Measurements from ENCODE around the gene NDUFC1. TPM values are rescaled to one million over a fixed set of nuclear protein-coding genes. Genes with fewer than 3 reads are reported as not detected.

NDUFC1 gene
- total RNA-seq, 4 donors from 2014 or later: 7.6 to 68.0 (median 35.3) TPM

DNA sequence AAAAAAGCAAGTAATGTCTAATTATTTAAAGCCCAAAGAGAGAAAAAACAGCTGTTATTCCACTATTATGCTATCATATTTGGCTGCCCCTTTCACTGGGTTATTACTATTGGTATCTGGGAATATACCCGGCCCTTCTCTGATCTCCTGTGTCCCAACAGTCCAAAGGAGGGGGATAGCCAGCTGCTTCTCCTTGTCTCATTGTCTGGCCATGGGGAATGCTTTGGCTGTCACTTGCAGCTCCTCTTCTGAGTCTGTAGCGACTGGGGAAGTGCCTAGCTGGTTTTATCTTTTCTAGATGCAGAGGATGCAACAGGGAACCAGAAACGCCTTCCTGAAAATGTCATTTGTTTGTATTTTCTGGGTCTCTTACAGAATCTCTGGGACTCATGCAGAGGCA, 56.1 kb downstream of the NDUFC1 start:
- DNase-seq: no peak
- Histone ChIP-seq H3K4me1 (peaks cover 0 to 9% (median 0%) of the 10 kb centered on the region in 4 donors), H3K9me3 (no peaks in the 10 kb centered on the region), H3K36me3 (no peaks in the 10 kb centered on the region), H3K27me3 (no peaks in the 10 kb centered on the region), H3K4me3 (no peak overlapping the region), H3K27ac (no peak overlapping the region)
- TF ChIP-seq EP300 (IDR thresholded peaks at IDR 0.05; ENCODE audit: low read depth) (no peak), POLR2AphosphoS5 (IDR thresholded peaks at IDR 0.05) (no peak), POLR2A (IDR thresholded peaks at IDR 0.05) (no peak)
- TF ChIP-seq, protein P1, sequence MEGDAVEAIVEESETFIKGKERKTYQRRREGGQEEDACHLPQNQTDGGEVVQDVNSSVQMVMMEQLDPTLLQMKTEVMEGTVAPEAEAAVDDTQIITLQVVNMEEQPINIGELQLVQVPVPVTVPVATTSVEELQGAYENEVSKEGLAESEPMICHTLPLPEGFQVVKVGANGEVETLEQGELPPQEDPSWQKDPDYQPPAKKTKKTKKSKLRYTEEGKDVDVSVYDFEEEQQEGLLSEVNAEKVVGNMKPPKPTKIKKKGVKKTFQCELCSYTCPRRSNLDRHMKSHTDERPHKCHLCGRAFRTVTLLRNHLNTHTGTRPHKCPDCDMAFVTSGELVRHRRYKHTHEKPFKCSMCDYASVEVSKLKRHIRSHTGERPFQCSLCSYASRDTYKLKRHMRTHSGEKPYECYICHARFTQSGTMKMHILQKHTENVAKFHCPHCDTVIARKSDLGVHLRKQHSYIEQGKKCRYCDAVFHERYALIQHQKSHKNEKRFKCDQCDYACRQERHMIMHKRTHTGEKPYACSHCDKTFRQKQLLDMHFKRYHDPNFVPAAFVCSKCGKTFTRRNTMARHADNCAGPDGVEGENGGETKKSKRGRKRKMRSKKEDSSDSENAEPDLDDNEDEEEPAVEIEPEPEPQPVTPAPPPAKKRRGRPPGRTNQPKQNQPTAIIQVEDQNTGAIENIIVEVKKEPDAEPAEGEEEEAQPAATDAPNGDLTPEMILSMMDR (IDR thresholded peaks at IDR 0.05): no peak
- intact Hi-C loops (cut with DNase I; ENCODE audit: low total_unique reads): no loop called here
- WGBS, 2 donors (ENCODE audit: low coverage in 1 of 2): 79 to 81% methylated on average over 3 of the region's 3 CpGs
- in situ Hi-C loops (cut with MboI; ENCODE audit: low pct_ligation_motif_present in 1 of 4, low pct_unique_long_range_greater_than_20kb in 1 of 4, low sequenced_read_pairs in 3 of 4): no loop called here

DNA sequence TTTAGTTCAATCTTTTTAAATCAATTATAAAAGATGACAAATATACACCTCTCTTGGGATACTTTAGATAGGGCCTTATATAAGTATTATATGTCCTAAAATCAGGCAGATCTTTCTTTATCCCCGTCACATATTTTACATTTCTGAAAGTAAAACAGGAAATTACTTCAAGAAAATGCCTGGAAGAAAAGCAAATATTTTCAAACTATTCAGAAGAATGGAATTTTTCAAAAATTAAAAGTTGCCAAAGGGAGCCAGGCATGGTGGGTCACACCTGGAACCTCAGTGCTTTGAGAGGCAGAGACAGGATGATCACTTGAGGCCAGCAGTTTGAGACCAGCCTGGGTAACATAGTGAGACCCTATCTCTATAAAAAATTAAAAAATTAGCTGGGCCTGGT, 56.7 kb downstream of the NDUFC1 start:
- no peaks in the 10 kb centered on the region for H3K9me3 ChIP-seq
- WGBS, 2 donors (ENCODE audit: low coverage in 1 of 2): 89 to 100% methylated on average over 1 of the region's 1 CpG

DNA sequence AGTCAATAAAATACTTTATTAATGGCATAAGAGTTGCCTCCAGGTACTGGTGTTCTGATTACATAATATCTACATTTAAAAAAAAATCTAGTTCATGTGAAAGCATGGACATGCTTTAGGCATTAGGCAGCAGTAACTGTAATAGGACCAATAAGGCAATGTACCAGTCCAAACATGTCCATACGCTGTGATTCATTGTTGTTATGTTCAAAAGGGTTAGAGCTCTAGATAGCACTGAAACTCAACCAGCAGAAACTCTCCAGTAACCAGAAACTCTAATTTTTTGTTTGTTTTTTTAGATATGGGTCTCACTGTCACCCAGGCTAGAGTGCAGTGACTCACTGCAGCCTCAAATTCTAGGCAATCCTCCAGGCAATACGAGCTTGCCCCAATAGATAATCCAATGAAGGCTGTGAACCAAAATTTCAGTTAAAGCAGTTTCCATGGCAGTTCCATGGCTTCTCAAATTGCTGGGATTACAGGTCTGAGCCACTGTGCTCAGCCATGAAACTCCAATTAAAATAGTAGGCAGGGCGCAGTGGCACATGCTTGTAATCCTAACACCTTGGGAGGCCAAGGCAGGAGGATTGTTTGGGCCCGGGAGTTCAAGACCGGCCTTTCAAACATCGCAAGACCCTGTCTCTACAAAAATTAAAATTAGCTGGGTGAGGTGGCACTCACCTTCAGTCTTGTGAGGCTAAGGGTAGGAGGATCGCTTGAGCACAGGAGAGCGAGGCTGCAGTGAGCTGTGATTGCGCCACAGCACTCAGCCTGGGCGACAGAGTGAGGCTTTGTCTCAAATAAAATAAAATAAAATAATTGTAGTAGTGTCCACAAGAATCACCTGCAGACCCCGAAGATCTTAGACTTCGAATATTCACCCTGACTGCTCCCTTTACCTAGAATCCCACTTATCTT, 58.6 kb downstream of the NDUFC1 start:
- DNase-seq: no peak
- no peaks in the 10 kb centered on the region for H3K27me3 ChIP-seq
- no peak overlapping the region for H3K4me3 ChIP-seq
- in situ Hi-C loops (cut with MboI; ENCODE audit: low pct_ligation_motif_present in 1 of 4, low pct_unique_long_range_greater_than_20kb in 1 of 4, low sequenced_read_pairs in 3 of 4) (no loop called here), intact Hi-C loops (cut with DNase I; ENCODE audit: low total_unique reads) (no loop called here)
- peaks cover 0 to 5% of the 10 kb centered on the region in 2 donors for H3K9me3 ChIP-seq
- no peak for TF ChIP-seq POLR2AphosphoS5 (IDR thresholded peaks at IDR 0.05)
- TF ChIP-seq, protein P1 (IDR thresholded peaks at IDR 0.05): no peak
- no peak for TF ChIP-seq EP300 (IDR thresholded peaks at IDR 0.05; ENCODE audit: low read depth)
- H3K36me3 ChIP-seq: no peaks in the 10 kb centered on the region
- WGBS, 2 donors (ENCODE audit: low coverage in 1 of 2): 86 to 87% methylated on average over 5 to 12 of the region's 12 CpGs
- peak overlapping the region in 2 of 4 donors; percentile 0 to 9 for H3K27ac ChIP-seq
- H3K4me1 ChIP-seq: peaks cover 0 to 9% (median 0%) of the 10 kb centered on the region in 4 donors

More for the DNA sequence above, 56.7 kb downstream of the NDUFC1 start:
- Histone ChIP-seq H3K4me1 (peaks cover 0 to 9% (median 0%) of the 10 kb centered on the region in 4 donors), H3K27me3 (no peaks in the 10 kb centered on the region), H3K27ac (no peak overlapping the region), H3K4me3 (no peak overlapping the region), H3K36me3 (no peaks in the 10 kb centered on the region)
- DNase-seq: no peak
- intact Hi-C loops (cut with DNase I; ENCODE audit: low total_unique reads): no loop called here
- TF ChIP-seq EP300 (IDR thresholded peaks at IDR 0.05; ENCODE audit: low read depth): no peak
- no peak for TF ChIP-seq POLR2AphosphoS5 (IDR thresholded peaks at IDR 0.05)
- no peak for TF ChIP-seq POLR2A (IDR thresholded peaks at IDR 0.05)
- TF ChIP-seq, protein P1 (IDR thresholded peaks at IDR 0.05): no peak
- in situ Hi-C loops (cut with MboI; ENCODE audit: low pct_ligation_motif_present in 1 of 4, low pct_unique_long_range_greater_than_20kb in 1 of 4, low sequenced_read_pairs in 3 of 4): no loop called here

DNA sequence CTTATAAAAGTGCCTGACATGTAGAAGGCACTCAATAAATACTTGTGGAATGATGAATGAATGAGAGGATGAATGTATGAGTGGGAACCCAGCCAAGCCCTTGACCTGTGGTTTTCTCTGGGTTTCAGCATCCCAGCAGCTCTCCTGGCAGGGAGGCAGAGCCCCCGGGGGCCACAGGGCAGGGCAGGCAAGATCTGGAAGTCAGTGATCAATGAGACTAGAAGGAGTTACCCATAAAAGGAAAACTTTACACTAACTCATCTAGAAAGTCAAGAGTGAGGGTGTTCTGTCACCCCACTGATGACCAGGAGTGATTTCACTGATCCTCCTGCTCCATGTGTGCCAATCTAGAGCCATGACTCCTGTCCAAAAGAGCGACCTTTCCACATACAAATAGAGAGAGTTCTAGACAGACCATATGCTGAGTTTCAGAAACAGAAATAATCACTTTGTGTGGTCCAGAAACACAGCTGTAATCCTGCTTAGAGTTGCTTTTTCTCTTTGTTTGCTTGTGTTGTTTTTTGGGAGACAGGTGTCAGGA, 59.7 kb downstream of the NDUFC1 start:
- Histone ChIP-seq H3K36me3 (no peaks in the 10 kb centered on the region), H3K4me1 (peaks cover 0 to 9% (median 0%) of the 10 kb centered on the region in 4 donors), H3K4me3 (no peak overlapping the region), H3K27ac (no peak overlapping the region), H3K27me3 (no peaks in the 10 kb centered on the region), H3K9me3 (peaks cover 0 to 5% of the 10 kb centered on the region in 2 donors)
- in situ Hi-C loops (cut with MboI; ENCODE audit: low pct_ligation_motif_present in 1 of 4, low pct_unique_long_range_greater_than_20kb in 1 of 4, low sequenced_read_pairs in 3 of 4): no loop called here
- DNase-seq: no peak
- TF ChIP-seq POLR2AphosphoS5 (IDR thresholded peaks at IDR 0.05): no peak
- TF ChIP-seq, protein P1 (IDR thresholded peaks at IDR 0.05): no peak
- WGBS, 2 donors (ENCODE audit: low coverage in 1 of 2): 75 to 86% methylated on average over 1 to 2 of the region's 2 CpGs
- intact Hi-C loops (cut with DNase I; ENCODE audit: low total_unique reads): no loop called here

Measured in transverse colon (tissue), 4 donors.